SH-SY5Y (cell line): ENCODE results near the gene RPL6.

Source experiments
- GATA2 ChIP-seq: IDR thresholded peaks from 2 replicates; pipeline ENCODE4 v1.6.1; 2011; ENCODE audit warnings: mild to moderate bottlenecking, low read depth, low read length
- GATA3 ChIP-seq: IDR thresholded peaks from 2 replicates; pipeline ENCODE4 v1.6.1; 2011; ENCODE audit warnings: low read depth, mild to moderate bottlenecking, low read length, moderate library complexity

Gene RPL6

DNA sequence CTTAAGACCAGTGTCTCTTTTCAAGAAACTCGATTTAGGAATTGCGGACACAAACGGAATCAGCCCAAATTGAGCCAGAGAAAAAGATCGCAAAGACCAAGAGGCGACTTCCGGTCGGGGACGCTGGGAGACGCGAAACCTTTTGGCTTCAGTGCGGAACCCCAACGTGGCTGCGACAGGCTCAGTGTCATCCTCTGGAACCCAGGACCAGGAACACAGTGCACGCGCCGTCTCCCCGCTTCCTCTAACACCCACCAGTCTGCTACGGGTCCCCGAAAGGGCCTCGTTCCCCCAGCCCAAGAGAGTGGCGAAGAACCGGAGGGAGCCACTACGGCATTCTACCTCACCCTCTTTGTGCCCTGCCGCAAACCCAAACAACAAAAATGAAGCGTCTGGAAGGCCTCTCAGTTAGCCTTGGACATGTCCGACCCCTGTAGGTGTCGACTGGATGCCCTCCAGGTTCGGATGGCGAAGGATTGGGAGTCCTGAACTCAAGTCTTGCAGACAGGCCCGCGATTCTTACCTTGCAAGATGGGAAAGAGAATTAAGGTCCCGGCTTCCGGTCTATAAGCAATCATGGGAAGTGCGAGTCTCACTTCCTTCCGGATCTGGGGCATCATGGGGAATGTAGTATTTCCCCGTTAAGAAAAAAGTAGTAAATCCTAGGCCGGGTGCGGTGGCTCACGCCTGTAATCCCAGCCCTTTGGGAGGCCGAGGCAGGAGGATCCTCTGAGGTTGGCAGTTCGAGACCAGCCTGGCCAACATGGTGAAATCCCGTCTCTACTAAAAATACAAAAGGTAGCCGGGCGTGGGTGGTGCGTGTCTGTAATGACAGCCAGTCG, at the start of gene RPL6:
RPL6 (minus strand) TSS at position 542 of the 842 bp plus-strand sequence. CDS start 949 bp downstream, outside the sequence.
- no peak for TF ChIP-seq GATA3
- TF ChIP-seq GATA2 = no peak

DNA sequence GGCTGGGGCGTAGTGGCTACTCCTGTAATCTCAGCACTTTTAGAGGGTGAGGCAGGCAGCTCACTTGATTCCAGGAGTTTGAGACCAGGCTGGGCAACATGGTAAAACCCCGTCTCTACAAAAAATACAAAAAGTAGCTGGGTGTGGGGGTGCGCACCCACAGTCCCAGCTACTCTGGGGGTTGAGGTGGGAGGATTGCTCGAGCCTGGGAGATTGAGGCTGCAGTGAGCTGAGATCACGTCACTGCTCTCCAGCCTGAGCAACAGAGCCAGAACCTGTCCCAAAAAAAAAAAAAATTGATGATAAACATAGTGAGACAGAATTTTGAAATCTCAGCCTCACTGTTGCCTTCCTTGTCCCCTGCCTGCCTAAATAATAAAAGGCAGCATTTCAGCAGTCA, 49.3 kb upstream of the RPL6 start:
- TF ChIP-seq GATA3 (no peak), GATA2 (no peak)

DNA sequence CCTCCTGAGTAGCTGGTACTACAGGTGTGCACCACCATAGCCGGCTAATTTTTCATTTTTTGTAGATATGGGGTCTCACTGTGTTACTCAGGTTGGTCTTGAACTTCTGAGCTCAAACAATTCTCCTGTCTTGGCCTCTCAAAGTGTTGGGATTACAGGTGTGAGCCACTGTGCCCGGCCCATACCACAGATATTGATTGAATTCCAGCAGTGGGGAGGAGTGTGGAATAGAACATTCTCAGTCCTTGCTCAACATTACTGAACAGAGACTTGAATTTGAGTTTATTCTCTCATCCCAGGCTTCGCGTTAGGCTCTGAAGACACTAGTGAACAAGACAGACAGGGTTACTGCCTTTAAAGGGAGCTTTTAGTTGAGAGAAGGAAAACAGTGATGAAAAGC, 48.9 kb upstream of the RPL6 start:
- TF ChIP-seq GATA3 (no peak), GATA2 (no peak)

DNA sequence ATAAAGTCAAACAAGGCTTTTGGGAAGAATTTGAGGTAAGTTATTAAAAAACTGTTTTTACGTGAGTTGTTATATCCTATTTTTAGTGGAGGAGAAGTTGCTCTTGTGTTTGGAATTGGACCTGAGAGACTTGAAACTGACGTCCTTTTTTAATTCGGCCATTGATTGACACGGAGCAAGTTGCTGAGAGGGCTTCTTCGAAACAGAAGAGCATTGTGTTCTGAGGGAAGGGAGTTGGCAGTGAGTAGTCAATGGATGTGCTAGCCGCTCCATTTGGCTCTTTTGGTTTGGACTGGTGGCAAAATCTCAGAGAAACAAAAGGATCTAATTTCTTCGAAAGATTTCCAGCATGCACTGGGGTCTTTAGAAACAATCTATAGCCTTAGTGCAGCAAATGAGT, 46.6 kb upstream of the RPL6 start:
- TF ChIP-seq GATA2 = no peak
- no peak for TF ChIP-seq GATA3

DNA sequence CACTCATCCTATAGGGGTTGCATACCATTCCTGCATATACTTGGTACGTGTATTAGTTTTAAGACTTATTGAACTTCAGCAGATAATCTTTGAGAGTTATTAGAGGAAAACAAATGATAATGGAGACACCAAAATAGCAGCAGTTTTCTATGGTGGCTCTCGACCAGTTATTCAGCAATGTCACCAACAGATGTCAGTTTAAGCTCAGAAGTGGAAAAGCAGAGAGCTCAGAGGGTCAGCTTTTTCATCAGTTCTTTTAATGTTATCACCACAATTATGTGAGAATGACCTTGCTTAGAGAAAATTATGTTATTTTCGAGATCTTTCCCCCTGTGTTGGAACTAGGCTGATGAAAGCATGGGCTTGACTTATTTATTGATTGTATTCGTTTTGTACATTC, 41.3 kb upstream of the RPL6 start:
- TF ChIP-seq GATA3 (no peak), GATA2 (no peak)

DNA sequence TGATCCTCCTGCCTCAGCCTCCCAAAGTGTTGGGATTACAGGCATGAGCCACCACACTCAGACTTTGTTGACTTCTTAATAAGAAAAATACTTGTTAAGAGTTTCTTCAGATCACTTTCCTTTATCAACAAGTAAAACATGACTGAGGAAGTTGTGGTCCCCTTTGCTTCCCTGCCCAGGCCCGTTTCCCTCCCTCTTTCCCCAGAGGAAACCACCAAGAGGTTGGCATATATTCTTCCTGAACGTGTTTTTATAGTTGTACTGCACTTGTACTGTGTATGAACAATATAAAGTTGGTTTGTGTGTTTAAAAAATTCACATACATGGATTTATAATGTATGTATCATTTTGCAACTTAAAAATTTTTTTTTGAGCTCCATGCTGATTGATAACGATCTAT, 37.7 kb upstream of the RPL6 start:
- TF ChIP-seq GATA2 = no peak
- no peak for TF ChIP-seq GATA3

DNA sequence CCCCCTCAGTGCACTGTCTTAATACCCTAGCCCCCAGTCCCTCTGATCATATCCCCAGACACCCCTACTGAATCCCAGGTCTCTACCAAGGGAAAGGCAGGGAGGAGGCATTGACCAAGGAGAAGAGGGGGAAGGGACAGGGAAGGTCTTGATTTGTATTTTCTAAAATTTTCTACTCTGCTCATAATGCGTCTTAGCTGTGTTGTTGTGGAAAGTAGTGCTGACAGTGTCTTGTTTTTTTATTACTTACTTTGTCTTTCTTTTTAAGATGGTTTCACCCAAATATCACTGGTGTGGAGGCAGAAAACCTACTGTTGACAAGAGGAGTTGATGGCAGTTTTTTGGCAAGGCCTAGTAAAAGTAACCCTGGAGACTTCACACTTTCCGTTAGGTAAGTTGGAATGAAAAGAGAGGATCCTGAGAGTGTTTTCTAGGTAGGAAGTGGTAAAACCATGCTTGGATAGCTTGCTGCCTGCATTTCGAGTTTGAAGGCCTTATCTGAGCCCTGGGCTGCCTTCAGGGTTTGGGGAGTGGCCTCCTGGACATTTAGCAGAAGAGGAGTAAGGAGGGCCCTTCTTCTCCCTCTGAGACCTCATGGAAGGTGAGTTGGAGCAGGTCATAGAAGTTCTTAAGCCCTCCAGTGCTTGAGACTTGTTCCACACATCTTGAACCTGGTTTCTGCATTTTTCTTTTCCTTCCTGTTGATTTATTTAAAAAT, 36.8 kb upstream of the RPL6 start:
- TF ChIP-seq GATA3 (no peak), GATA2 (no peak)

DNA sequence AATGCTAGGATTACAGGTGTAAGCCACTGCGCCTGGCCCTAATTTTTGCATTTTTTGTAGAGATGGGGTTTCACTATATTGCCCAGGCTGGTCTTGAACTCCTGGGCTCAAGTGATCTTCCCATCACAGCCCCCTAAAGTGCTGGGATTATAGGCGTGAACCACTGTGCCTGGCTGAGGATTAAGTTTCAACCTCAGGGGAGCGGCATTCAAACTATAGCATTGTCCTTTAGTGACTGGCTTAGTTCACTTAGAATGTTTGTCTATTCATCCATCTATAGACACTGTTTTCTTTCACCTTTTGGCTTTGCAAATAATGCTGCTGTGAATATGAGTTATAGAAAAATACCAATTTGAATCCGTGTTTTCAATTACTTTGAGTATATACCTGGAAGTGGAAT, 34.5 kb upstream of the RPL6 start:
- TF ChIP-seq GATA3 (no peak), GATA2 (no peak)

DNA sequence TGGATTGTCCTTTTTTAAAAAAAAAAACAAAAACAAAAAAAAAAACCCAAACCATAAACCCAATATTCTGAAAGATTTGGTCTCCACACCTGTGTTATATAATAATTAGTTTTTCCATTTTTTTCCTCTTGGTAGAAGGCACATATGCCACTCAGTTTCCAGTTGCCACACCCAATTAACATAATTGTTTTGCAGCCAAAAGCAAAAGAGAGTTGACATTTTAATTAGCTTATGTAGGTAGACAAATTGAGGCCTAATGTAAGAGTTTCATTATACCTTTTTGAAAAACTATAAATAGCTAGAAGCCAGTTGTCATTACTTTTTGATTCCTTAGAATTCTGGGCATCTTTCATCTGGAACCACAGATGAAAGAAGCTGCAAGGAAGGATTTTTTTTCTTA, 30.4 kb upstream of the RPL6 start:
- TF ChIP-seq GATA3 (no peak), GATA2 (no peak)

DNA sequence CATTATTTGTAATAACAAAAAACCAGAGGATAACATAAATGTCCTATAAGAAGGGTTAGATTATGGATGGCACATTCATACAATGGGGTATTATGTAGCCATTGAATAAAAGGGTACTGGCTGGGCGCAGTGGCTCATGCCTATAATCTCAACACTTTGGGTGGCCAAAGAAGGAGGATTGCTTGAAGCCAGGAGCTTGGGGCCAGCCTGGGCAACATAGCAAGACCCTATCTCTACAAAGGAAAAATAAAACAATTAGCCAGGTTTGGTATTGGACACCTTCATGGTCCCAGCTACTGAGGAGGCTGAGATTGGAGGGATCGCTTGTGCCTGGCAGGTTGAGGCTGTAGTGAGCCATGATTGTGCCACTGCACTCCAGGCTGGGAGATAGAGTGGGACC, 24.1 kb upstream of the RPL6 start:
- TF ChIP-seq GATA3 (no peak), GATA2 (no peak)

DNA sequence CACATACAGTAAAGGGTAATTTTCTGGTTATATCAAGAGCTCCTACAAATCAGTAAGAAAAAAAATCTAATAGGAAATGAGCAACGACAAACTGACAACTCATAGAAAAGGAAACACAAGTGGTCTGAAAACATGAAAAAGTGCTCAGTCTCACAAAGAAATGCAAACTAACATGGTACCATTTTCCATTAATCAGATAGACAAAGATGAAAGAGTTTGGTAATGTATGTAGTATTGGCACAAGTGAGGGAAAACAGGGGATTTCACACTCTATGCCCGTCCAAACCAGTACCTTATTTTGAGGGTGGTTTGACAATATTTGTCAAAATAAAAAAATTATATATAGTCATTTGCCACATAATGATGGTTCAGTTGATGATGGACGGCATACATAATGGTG, 22.6 kb upstream of the RPL6 start:
- no peak for TF ChIP-seq GATA2
- no peak for TF ChIP-seq GATA3

DNA sequence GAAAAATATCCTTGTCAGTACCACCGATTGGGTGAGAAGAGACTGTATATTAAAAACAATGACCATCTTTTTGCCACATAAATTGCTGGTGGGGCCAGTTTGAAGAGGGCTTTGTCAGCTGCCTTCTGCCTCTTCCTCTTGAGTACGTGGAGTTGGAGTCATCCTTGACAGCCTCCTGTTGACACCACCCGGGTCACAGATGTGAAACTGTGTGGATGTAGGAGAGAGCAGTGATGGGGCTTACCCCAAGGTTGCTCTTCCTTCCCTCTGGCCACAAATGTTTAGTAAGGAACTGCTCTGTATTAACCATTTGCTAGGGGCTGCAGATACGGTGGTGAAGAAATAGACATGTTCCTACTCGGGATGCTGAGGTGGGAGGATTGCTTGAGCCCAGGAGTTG, 21.5 kb upstream of the RPL6 start:
- TF ChIP-seq GATA3 = no peak
- no peak for TF ChIP-seq GATA2

DNA sequence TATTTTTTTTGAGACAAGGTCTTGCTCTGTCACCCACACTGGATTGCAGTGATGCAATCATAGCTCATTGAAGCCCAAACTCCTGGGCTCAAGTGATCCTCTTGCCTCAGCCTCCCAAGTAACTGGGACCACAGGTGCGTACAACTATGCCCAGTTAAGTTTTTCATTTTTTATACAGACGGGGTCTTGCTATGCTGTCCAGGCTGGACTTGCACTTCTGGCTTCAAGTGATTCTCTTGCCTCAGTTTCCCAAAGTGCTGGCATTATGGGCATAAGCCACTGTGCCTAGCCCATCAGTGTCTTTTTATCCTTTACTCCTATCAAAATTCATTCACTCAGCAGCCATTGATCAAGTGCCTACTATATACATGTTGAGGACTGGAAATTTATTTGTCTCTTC, 18.4 kb upstream of the RPL6 start:
- TF ChIP-seq GATA3 (no peak), GATA2 (no peak)

DNA sequence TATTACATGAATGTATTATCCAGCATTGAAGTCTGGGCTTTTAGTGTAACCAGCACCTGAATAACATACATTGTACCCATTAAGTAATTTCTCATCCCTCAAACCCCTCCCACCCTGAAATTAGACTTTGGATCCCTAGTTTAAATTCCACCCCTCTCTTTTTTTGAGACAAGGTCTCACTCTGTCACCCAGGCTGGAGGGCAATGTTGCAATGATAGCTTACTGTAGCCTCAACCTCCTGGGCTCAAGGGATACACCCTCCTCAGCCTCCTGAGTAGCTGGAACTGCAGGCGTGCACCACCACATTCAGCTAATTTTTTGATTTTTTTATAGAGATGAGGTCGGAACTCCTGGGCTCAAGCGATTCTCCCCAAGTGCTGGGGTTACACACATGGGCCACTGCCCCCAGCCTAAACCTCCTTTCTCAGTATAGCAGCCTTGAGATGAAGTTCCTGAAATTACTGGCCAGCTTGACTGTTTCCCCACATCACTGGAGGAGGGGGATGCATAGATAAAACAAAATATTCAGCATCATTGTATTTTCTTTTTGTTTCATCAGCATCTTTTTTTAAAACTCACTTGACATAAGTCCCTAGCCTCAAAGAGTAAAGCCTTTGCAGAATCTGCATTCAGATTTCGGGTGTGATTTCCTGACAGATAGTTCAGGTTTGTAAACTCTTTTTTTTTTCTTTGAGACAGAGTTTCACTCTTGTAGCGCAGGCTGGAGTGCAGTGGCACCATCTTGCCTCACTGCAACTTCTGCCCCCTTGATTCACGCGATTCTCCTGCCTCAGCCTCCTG, 16.4 kb upstream of the RPL6 start:
- no peak for TF ChIP-seq GATA2
- TF ChIP-seq GATA3 = no peak

DNA sequence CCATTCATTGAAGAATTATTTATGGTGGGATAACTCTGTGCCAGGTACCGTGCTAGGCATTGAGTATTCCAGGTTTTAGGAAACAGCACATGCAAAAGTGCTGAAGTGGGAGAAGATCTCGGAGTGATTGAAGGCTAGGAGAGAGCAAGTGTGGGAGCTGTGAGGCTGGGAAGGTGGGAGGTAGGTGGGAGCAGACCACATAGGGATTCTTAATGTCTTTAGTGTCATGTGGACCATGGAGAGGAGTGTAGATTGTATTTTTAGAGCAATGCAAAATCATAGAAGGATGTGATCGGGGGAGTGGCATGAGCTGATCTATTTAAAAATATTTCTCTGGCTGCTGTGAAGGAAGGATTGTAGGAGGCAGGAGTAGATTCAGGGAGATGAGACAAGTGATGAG, 14.7 kb upstream of the RPL6 start:
- no peak for TF ChIP-seq GATA2
- no peak for TF ChIP-seq GATA3
